ENCODE data around the gene CDHR1.

GRCh38 chr10:84193327-84193726 is 1.0 kb upstream of the CDHR1 start:
- TF ChIP-seq, protein P1, sequence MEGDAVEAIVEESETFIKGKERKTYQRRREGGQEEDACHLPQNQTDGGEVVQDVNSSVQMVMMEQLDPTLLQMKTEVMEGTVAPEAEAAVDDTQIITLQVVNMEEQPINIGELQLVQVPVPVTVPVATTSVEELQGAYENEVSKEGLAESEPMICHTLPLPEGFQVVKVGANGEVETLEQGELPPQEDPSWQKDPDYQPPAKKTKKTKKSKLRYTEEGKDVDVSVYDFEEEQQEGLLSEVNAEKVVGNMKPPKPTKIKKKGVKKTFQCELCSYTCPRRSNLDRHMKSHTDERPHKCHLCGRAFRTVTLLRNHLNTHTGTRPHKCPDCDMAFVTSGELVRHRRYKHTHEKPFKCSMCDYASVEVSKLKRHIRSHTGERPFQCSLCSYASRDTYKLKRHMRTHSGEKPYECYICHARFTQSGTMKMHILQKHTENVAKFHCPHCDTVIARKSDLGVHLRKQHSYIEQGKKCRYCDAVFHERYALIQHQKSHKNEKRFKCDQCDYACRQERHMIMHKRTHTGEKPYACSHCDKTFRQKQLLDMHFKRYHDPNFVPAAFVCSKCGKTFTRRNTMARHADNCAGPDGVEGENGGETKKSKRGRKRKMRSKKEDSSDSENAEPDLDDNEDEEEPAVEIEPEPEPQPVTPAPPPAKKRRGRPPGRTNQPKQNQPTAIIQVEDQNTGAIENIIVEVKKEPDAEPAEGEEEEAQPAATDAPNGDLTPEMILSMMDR (IDR thresholded peaks at IDR 0.05) = no peak
- no peak for TF ChIP-seq POLR2A (IDR thresholded peaks at IDR 0.05)
